ENCODE results near the gene PRG2.

- TF ChIP-seq CTCF (IDR thresholded peaks at IDR 0.05; ENCODE audit: low read depth, low read length) (no peak), EZH2phosphoT487 (IDR thresholded peaks at IDR 0.05; ENCODE audit: low read depth) (no peak)
These were observed 31.1 kb downstream of the PRG2 start for GRCh38 chr11:57359396-57359795.
